K562 (cell line): ENCODE results near the gene NME4.

Experiments used
- C11orf30 ChIP-seq: fragments of 450-650 bp; IDR thresholded peaks from 2 replicates; pipeline ENCODE4 v1.6.1; 2016; ENCODE audit warnings: low read depth, mild to moderate bottlenecking
- CGGBP1 ChIP-seq: fragments of 250-450 bp; sonication (Bioruptor Pico); IDR thresholded peaks from 2 replicates; pipeline ENCODE4 v1.9.0; 2021; ENCODE audit warnings: mild to moderate bottlenecking
- CREB1 ChIP-seq, 2 experiments: sonication (generic) in 1 of 2; formaldehyde crosslinking in 1 of 2; IDR thresholded peaks; 2 replicates each; pipeline versions ENCODE4 v1.6.1 to v1.8.0; 2012 to 2022; ENCODE audit warnings: inconsistent platforms in 1 of 2, mild to moderate bottlenecking in 1 of 2, missing genetic modification reagents in 1 of 2, moderate library complexity in 1 of 2
- EP300 ChIP-seq: IDR thresholded peaks from 2 replicates; pipeline ENCODE4 v1.6.1; 2012; ENCODE audit warnings: low read length, improper control_type of control experiment
- GATAD2A ChIP-seq: fragments of 450-650 bp; IDR thresholded peaks from 2 replicates; pipeline ENCODE4 v1.6.1; 2017
- POLR2AphosphoS5 ChIP-seq: IDR thresholded peaks from 2 replicates; pipeline ENCODE4 v1.6.1; 2011; ENCODE audit warnings: mild to moderate bottlenecking, low read depth, low read length, moderate library complexity; ENCODE audit not compliant: control insufficient read depth, insufficient read depth
- POLR3A ChIP-seq: IDR thresholded peaks from 2 replicates; pipeline ENCODE4 v1.6.1; 2011; ENCODE audit warnings: borderline replicate concordance, mild to moderate bottlenecking, moderate library complexity; ENCODE audit not compliant: insufficient read length, insufficient read depth; ENCODE audit errors: extremely low read depth
- RFX1 ChIP-seq: fragments of 450-650 bp; IDR thresholded peaks from 2 replicates; pipeline ENCODE4 v1.6.1; 2016; ENCODE audit warnings: mild to moderate bottlenecking, moderate library complexity
- SMC3 ChIP-seq: conservative IDR thresholded peaks from 2 replicates; pipeline ENCODE4 v1.6.1; 2011; ENCODE audit warnings: low read depth, low read length, improper control_type of control experiment; ENCODE audit not compliant: insufficient read depth
- ZBTB9 ChIP-seq: fragments of 450-650 bp; formaldehyde crosslinking; IDR thresholded peaks from 2 replicates; pipeline ENCODE4 v1.4.0; 2020; ENCODE audit warnings: mild to moderate bottlenecking, moderate library complexity
- ZNF165 ChIP-seq: fragments of 250-450 bp; sonication (Bioruptor Pico); IDR thresholded peaks from 2 replicates; pipeline ENCODE4 v1.4.0; 2020; ENCODE audit warnings: borderline replicate concordance
- TF ChIP-seq, protein P1 (sequence below), 3 experiments: IDR thresholded peaks in 2 of 3; conservative IDR thresholded peaks in 1 of 3; 2 replicates each; pipeline ENCODE4 v1.5.1; 2011 to 2012; ENCODE audit warnings: low read length in 3 of 3, mild to moderate bottlenecking in 3 of 3, control low read depth in 2 of 3, improper control_type of control experiment in 1 of 3, inconsistent platforms in 1 of 3, low read depth in 1 of 3, mixed read lengths in 1 of 3, moderate library complexity in 1 of 3; ENCODE audit not compliant: insufficient read depth in 2 of 3
- TF ChIP-seq, protein P2 (sequence below): sonication (generic); formaldehyde crosslinking; IDR thresholded peaks from 2 replicates; pipeline ENCODE4 v1.8.0; 2022; ENCODE audit warnings: mild to moderate bottlenecking, missing genetic modification reagents, borderline replicate concordance
- TF ChIP-seq, protein P3 (sequence below): sonication (generic); formaldehyde crosslinking; IDR thresholded peaks from 2 replicates; pipeline ENCODE4 v1.8.1; 2023; ENCODE audit warnings: mild to moderate bottlenecking, missing genetic modification reagents, moderate library complexity

- no peak for TF ChIP-seq GATAD2A
- no peak for TF ChIP-seq CGGBP1
- TF ChIP-seq, protein P1, sequence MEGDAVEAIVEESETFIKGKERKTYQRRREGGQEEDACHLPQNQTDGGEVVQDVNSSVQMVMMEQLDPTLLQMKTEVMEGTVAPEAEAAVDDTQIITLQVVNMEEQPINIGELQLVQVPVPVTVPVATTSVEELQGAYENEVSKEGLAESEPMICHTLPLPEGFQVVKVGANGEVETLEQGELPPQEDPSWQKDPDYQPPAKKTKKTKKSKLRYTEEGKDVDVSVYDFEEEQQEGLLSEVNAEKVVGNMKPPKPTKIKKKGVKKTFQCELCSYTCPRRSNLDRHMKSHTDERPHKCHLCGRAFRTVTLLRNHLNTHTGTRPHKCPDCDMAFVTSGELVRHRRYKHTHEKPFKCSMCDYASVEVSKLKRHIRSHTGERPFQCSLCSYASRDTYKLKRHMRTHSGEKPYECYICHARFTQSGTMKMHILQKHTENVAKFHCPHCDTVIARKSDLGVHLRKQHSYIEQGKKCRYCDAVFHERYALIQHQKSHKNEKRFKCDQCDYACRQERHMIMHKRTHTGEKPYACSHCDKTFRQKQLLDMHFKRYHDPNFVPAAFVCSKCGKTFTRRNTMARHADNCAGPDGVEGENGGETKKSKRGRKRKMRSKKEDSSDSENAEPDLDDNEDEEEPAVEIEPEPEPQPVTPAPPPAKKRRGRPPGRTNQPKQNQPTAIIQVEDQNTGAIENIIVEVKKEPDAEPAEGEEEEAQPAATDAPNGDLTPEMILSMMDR (IDR thresholded peaks at IDR 0.05 in 2 of 3, conservative IDR thresholded peaks at IDR 0.05 in 1 of 3; ENCODE audit: insufficient read depth in 2 of 3, low read depth in 1 of 3, low read length in 3 of 3) = no peak
- TF ChIP-seq ZNF165 (CRISPR knock-in tag) = no peak
- no peak for TF ChIP-seq SMC3
- no peak for TF ChIP-seq POLR3A
- TF ChIP-seq, protein P2, sequence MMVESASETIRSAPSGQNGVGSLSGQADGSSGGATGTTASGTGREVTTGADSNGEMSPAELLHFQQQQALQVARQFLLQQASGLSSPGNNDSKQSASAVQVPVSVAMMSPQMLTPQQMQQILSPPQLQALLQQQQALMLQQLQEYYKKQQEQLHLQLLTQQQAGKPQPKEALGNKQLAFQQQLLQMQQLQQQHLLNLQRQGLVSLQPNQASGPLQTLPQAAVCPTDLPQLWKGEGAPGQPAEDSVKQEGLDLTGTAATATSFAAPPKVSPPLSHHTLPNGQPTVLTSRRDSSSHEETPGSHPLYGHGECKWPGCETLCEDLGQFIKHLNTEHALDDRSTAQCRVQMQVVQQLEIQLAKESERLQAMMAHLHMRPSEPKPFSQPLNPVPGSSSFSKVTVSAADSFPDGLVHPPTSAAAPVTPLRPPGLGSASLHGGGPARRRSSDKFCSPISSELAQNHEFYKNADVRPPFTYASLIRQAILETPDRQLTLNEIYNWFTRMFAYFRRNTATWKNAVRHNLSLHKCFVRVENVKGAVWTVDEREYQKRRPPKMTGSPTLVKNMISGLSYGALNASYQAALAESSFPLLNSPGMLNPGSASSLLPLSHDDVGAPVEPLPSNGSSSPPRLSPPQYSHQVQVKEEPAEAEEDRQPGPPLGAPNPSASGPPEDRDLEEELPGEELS = no peak
- TF ChIP-seq ZBTB9 (CRISPR knock-in tag) = no peak
- TF ChIP-seq, protein P3, sequence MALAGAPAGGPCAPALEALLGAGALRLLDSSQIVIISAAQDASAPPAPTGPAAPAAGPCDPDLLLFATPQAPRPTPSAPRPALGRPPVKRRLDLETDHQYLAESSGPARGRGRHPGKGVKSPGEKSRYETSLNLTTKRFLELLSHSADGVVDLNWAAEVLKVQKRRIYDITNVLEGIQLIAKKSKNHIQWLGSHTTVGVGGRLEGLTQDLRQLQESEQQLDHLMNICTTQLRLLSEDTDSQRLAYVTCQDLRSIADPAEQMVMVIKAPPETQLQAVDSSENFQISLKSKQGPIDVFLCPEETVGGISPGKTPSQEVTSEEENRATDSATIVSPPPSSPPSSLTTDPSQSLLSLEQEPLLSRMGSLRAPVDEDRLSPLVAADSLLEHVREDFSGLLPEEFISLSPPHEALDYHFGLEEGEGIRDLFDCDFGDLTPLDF (CRISPR knock-in tag) = no peak
- TF ChIP-seq POLR2AphosphoS5 = no peak
- TF ChIP-seq C11orf30 = no peak
- no peak for TF ChIP-seq EP300
- TF ChIP-seq CREB1 (IDR thresholded peaks at IDR 0.05) = no peak
- TF ChIP-seq CREB1 (CRISPR knock-in tag; IDR thresholded peaks at IDR 0.05) = peak; percentile 10; the same call in 1 of the 2 replicates
- TF ChIP-seq RFX1 = no peak
Observed at GRCh38 chr16:426115-426905, 29.3 kb downstream of the NME4 start.
